ENCODE measurements around the gene MYCN.
"Not testable (repeated sequence)": the region's sequence is repeated elsewhere in the genome, so short reads cannot be mapped to it uniquely, and the experiment has no call there.

Gene MYCN

DNA sequence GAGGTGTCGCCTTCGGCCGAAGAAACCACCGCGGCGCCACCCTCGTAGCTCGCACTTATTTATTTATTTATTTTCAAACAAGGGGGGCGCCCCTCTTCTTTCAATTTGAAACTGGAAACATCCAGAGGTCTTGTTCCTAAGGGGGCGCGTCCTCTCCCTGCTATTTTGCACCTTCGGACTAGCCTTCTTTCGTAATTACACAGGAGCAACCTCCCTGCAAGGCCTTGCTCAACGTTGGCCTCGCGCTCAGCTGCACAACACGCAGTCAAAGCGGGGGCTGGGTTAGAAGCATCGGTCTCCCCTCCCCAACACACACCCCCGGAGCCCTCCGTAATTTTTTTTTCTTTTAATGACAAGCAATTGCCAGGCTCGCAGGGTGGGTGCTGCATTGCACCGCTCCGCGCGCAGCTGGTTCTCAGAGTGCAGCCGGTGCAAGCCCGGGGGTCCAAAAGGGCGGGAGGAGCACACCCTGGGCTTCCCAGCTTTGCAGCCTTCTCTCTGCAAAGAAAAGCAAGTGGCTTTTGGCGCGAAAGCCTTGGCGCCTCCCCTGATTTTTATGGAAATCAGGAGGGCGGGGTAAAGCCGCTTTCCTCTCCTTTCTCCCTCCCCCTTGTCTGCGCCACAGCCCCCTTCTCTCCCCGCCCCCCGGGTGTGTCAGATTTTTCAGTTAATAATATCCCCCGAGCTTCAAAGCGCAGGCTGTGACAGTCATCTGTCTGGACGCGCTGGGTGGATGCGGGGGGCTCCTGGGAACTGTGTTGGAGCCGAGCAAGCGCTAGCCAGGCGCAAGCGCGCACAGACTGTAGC lies at the start of gene MYCN:
MYCN (plus strand) TSS at position 697 of the 807 bp plus-strand sequence. CDS start 1,515 bp downstream, outside the sequence.
- no peak for DNase-seq (ENCODE audit: low read depth)

GRCh38 chr2:15890936-15891905 lies 49.1 kb upstream of the MYCN start:
- no peak for DNase-seq (ENCODE audit: low read depth)

- DNase-seq (ENCODE audit: low read depth), result no peak
Measured at GRCh38 chr2:15892151-15892880, 48.0 kb upstream of the MYCN start.

GRCh38 chr2:15893085-15893484 lies 47.3 kb upstream of the MYCN start:
- no peak for DNase-seq (ENCODE audit: low read depth)

GRCh38 chr2:15893689-15894480 lies 46.5 kb upstream of the MYCN start:
- no peak for DNase-seq (ENCODE audit: low read depth)

GRCh38 chr2:15894481-15895144 lies 45.7 kb upstream of the MYCN start:
- DNase-seq (ENCODE audit: low read depth), result no peak

DNA sequence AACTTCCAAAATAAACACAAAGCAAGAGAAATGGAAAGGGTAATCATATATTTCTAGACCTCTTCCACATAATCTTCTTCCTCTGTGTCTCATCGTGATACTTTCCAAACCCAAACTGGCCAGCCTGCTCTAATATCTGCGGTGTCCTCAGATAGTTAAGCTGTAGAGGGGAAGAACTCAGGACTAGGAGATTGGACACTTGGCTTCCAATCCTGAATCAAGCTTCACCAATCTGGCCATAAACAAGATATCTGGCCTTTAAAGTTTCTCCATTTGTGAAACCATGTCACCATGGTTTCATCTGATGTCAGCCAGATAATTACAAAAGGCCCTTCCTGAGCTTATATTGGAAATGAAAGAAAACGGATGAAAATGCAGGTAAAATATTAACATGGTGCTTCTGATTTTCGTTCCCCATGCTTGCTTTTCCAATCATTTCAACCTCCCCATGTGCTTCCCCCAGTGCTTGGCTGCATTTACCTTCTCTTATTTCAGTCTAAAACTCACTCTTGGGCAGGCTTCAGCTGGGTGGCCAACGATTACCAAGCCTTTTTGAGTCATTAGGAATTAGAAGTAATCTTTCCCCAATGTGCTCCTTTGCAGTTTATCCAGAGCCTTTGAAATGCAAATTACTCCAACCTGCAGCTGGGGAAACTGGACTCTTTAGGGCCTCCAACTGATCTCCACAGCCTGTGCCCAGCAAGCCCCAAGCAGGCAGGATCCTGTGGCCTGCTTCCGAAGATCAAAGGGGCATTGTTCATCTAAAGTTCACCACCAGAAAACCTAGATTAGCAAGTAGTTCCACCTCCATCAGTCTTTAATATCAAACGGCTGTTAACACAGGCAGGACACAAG lies 44.5 kb upstream of the MYCN start:
- DNase-seq (ENCODE audit: low read depth), result no peak

DNA sequence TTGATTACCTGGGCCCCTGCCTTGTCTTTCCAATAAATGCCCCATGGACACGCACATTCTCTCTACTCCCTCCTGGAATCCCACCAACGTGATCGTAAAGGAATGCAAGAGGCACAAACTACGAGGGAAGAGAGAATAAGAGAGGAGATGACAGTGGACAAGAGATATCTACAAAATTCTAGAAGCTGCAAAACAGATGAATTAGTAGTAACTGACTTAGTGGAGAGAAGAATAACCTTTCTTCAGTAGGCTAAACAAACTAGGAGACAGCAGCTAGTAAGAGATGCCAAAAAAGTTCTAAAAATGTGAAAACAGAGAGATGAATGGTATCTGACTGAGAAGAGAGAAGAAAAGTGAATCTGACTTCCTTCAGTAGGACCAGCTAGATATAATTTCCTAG lies 43.5 kb upstream of the MYCN start:
- DNase-seq (ENCODE audit: low read depth), result no peak

DNA sequence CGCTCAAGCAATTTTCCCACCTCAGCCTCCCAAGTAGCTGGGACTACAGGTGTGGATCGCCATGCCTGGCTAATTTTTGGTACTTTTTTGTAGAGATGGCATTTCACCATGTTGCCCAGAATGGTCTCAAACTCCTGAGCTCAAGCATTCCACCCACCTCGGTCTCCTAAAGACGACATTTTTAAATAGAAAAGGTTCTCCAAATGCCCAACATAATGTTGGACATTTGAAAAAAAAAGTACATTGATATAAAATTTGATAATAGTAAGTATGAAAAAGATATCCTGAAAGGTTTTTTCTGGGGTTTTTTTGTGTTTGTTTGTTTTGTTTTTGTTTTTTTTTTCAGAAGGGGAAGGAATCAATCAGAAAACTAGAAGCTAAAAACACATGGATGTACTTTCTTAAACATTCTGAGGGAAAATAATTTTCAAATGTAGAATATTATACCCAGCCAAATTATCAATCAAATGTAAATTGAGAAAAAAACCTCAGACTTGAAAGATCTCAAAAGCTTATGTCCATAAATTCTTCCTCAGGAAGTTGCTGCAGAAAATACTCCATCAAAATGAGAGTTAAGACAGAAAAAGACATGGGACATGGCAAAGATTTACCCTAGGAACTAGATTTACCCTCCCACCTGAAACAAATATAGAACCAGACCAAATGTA lies 42.8 kb upstream of the MYCN start:
- no peak for DNase-seq (ENCODE audit: low read depth)

- DNase-seq (ENCODE audit: low read depth), result no peak
Measured at GRCh38 chr2:15899327-15899612, 41.1 kb upstream of the MYCN start.

DNA sequence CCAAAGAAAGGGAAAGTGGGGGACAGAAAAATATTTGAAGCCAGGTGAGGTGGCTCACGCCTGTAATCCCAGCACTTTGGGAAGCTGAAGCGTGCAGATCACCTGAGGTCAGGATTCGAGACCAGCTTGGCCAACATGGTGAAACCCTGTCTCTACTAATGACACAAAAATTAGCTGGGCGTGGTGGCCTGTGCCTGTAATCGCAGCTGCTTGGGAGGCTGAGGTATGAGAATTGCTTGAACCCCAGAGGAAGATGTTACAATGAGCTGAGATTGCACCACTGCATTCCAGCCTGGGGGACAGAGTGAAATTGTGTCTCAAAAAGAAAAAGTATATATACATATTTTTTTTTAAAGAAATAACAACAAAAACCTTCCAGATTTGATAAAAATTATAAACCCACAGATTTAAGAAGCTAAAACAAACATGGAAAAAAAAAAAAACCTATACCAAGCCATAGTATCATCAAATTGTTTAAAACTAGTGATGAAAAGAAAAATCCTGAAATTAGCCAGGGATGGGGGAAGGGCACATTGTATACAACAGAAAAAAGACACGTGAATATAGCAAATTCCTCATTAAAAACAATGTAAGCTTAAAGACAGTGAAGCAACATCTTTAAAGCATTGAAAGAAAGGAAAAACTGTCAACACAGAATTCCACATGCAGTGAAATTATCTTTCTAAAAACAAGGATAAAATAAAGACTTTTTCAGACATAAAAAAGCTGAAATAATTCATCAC lies 40.4 kb upstream of the MYCN start:
- no peak for DNase-seq (ENCODE audit: low read depth)

DNA sequence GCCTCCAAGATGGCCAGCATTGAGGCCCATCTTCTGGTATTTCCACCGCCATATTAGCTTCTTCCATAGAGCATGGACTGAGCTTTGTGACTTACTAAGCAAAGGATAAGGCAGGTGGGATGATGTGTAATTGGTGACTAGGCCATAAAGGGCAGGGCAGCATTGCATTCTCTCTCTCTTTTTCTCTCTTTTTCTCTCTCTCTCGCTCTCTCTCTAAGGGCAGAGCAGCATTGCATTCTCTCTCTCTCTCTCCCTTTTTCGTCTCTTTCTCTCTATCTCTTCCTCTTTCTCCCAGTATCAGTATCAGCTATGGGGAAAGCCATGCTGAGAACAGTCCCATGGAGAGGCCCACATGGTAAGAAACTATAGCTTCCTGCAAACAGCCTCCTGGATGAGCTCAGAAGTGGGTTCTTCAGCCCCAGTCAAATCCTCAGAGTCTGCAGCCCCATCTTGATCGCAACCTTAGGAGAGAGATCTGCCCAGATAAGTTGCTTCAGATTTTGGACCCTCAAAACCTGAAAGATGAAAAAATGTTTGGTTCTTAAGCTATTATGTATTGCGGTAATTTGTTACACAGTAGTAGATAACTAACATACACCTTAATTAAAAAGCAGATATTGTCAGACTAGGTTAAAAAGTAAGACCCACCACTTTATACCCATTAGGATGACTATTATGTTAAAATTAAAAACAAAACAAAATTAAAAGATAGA lies 39.1 kb upstream of the MYCN start:
- no peak for DNase-seq (ENCODE audit: low read depth)

GRCh38 chr2:15901808-15902130 lies 38.6 kb upstream of the MYCN start:
- no peak for DNase-seq (ENCODE audit: low read depth)

DNA sequence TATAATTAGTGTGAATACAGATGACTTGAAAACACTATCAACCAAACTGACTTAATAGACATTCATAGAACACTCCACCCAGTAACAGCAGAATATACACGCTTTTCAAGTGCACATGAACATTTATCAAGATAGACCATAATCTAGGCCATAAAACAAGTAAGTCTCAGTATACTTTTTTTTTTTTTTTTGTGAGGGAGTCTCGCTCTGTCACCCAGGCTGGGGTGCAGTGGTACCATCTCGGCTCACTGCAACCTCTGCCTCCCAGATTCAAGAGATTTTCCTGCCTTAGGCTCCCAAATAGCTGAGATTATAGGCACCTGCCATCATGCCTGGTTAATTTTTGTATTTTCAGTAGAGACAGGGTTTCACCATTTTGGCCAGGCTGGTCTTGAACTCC lies 36.4 kb upstream of the MYCN start:
- not testable (repeated sequence) for DNase-seq (ENCODE audit: low read depth)

- no peak for DNase-seq (ENCODE audit: low read depth)
Measured at GRCh38 chr2:15905267-15905645, 35.1 kb upstream of the MYCN start.

DNA sequence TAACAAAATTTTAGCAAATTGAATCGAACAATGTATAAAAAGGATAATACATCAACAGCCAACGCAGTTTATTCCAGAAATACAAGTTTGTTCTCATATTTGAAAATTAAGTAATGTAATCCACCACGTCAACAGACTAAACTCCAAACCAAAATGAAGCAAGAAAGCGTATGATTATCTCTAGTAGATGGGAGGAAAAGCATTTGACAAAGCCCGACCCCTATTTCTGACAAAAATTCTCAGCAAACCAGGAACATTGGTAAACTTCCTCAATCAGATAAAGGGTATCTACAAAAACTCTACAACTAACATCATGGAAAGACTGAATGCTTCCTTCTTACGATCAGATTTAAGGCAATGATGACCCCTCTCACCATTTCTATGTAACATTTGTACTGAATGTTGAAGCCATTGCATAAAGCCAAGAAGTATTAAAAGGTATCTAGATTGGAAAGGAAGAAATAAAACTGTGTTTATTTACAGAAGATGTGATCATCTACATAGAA lies 34.3 kb upstream of the MYCN start:
- no peak for DNase-seq (ENCODE audit: low read depth)

DNA sequence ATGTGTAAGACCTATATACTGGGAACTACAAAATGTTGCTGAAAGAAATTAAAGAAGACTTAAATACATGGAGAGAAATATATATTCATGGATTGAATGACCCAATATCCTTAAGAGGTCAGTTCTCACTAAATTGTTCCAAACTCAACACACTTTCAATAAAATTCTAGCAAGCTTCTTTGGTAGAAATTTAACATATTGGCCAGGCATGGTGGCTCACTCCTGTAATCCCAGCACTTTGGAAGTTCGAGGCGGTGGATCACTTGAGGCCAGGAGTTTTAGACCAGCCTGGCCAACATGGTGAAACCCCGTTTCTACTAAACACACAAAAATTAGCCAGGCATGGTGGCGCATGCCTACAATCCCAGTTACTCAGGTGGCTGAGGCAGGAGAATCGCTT lies 33.6 kb upstream of the MYCN start:
- no peak for DNase-seq (ENCODE audit: low read depth)

All from fibroblast of the conjunctiva (primary cell).